ENCODE measurements around the gene NLRC3.

The NLRC3 gene

DNA sequence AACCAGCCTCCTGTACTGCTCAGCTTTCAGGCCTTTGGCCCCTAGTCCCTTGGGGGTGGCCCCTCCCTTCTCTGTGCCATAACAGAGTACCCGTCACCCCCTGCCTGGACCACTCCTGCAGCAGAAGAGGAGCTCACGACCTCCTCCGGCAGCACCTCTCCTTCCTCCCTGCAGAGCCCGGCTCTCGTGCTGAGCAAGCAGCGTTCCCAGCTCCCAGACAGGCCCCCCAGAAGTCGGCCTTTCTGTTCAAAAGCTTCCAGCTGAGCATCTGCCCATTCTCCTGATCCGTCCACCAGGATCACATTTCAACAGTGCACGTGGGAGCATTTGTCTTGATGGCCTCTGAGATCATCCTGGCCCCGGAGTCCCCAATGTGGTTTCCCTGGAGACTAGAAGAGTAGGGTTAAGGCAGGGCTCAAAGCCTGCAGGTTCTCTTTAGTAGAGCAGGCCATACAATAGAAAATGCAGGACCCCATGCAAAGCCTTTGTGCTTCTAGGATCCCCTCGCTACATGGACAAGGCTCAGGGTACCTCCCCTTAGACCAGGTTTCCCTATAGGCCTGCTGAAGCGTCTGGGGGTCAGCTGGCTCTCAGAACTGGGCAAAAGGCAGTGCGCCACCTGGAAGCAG lies 35.6 kb downstream of the NLRC3 start:
- POLR2A ChIA-PET: no interaction called here

DNA sequence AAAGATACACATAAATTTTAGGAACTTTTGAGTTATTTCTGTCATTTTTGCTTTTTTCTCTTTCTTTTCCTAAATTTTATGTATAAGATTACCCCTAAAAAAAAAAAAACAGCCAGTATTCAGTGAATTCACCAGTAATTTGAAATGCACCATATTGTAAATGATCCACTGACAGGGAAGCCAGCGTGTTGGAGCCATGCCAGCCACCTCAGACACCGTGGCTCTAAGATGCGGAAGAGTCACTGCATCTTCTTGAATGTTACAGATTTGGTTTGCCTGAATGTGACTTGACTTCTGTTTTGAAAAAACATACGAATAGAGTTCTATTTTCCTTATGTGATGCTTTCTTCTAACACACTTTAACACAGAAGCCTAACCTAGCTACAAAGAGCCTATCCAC lies 39.0 kb downstream of the NLRC3 start:
- no peaks in the 10 kb centered on the region for H3K4me1 ChIP-seq (ENCODE audit: control insufficient read depth, insufficient read depth, low read length)
- H3K4me3 ChIP-seq (ENCODE audit: low read depth, low read length): no peak overlapping the region
- ChIA-PET CTCF (no interaction called here), POLR2A (no interaction called here)
- no peak for TF ChIP-seq ZNF561 (tag by site-specific recombination; IDR thresholded peaks at IDR 0.05; ENCODE audit: borderline replicate concordance)
- TF ChIP-seq ZNF692 (tag by site-specific recombination; IDR thresholded peaks at IDR 0.05): no peak
- TF ChIP-seq OSR2 (tag by site-specific recombination; IDR thresholded peaks at IDR 0.05): no peak
- TF ChIP-seq, protein P1, sequence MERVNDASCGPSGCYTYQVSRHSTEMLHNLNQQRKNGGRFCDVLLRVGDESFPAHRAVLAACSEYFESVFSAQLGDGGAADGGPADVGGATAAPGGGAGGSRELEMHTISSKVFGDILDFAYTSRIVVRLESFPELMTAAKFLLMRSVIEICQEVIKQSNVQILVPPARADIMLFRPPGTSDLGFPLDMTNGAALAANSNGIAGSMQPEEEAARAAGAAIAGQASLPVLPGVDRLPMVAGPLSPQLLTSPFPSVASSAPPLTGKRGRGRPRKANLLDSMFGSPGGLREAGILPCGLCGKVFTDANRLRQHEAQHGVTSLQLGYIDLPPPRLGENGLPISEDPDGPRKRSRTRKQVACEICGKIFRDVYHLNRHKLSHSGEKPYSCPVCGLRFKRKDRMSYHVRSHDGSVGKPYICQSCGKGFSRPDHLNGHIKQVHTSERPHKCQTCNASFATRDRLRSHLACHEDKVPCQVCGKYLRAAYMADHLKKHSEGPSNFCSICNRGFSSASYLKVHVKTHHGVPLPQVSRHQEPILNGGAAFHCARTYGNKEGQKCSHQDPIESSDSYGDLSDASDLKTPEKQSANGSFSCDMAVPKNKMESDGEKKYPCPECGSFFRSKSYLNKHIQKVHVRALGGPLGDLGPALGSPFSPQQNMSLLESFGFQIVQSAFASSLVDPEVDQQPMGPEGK (tag by site-specific recombination; IDR thresholded peaks at IDR 0.05): no peak
- TF ChIP-seq, protein P2, sequence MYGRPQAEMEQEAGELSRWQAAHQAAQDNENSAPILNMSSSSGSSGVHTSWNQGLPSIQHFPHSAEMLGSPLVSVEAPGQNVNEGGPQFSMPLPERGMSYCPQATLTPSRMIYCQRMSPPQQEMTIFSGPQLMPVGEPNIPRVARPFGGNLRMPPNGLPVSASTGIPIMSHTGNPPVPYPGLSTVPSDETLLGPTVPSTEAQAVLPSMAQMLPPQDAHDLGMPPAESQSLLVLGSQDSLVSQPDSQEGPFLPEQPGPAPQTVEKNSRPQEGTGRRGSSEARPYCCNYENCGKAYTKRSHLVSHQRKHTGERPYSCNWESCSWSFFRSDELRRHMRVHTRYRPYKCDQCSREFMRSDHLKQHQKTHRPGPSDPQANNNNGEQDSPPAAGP (tag by site-specific recombination; IDR thresholded peaks at IDR 0.05): no peak
- no peak for TF ChIP-seq KLF7 (tag by site-specific recombination; IDR thresholded peaks at IDR 0.05; ENCODE audit: borderline replicate concordance)
- TF ChIP-seq ZNF488 (tag by site-specific recombination; IDR thresholded peaks at IDR 0.05): no peak
- H3K36me3 ChIP-seq (ENCODE audit: control insufficient read depth in 2 of 2, insufficient read depth in 1 of 2, low read length in 2 of 2): peaks cover 0 to 57% of the 10 kb centered on the region in 2 experiments; a peak in 2 of 3 replicates
- no peaks in the 10 kb centered on the region for H3K9me3 ChIP-seq (ENCODE audit: control insufficient read depth, insufficient read depth, low read depth, low read length)
- no peak overlapping the region for H3K27ac ChIP-seq (ENCODE audit: extremely low read depth, low read depth, low read length)

More for the DNA sequence above, 35.6 kb downstream of the NLRC3 start:
- H3K27ac ChIP-seq (ENCODE audit: extremely low read depth, low read depth, low read length): no peak overlapping the region
- TF ChIP-seq ZNF280C (tag by site-specific recombination; IDR thresholded peaks at IDR 0.05): no peak
- TF ChIP-seq ZNF302 (tag by site-specific recombination; IDR thresholded peaks at IDR 0.05; ENCODE audit: low read depth): no peak
- no peak for TF ChIP-seq HOXA7 (CRISPR knock-in tag; IDR thresholded peaks at IDR 0.05; ENCODE audit: borderline replicate concordance)
- TF ChIP-seq GLIS1 (tag by site-specific recombination; IDR thresholded peaks at IDR 0.05): peak; percentile 42
- no peaks in the 10 kb centered on the region for H3K9me3 ChIP-seq (ENCODE audit: control insufficient read depth, insufficient read depth, low read depth, low read length)
- CTCF ChIA-PET: interaction anchor here (0.6 to 1.8 kb wide), 2 partner anchors 14 to 47 kb away, joined by 3 to 6 read pairs; no protein-coding TSS in a partner anchor
- H3K36me3 ChIP-seq (ENCODE audit: control insufficient read depth in 2 of 2, insufficient read depth in 1 of 2, low read length in 2 of 2): peaks cover 0 to 23% of the 10 kb centered on the region in 2 experiments; a peak in 2 of 3 replicates
- no peaks in the 10 kb centered on the region for H3K4me1 ChIP-seq (ENCODE audit: control insufficient read depth, insufficient read depth, low read length)
- H3K4me3 ChIP-seq (ENCODE audit: low read depth, low read length): no peak overlapping the region

DNA sequence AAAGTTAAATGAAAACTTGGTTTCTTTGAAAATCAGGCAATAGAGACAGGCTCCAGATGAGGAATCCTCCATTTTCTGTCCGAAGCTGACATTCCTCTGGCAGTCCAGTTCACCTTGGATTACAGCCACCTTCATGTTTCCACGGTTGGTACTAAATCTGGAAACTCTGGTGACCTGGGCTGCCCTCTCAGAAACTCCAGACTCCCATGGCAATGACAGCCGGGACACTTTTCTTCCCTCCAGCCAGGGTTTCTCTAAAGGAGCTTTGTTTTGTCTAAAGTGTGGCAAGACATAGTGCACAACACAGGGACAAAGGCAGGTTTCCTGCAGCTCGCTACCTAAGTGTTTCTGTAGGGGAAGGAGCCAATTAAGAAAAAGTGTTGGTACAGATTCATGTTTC lies 40.4 kb downstream of the NLRC3 start:
- ChIA-PET POLR2A (interaction anchor here (0.6 kb wide), 1 partner anchor 512 kb away, joined by 6 read pairs; no protein-coding TSS in a partner anchor), CTCF (interaction anchor here (0.6 to 1.0 kb wide), 2 partner anchors 11 to 565 kb away, joined by 3 to 4 read pairs; no protein-coding TSS in a partner anchor)
- H3K4me3 ChIP-seq (ENCODE audit: low read depth, low read length): no peak overlapping the region
- peaks cover under 1 to 67% of the 10 kb centered on the region in 2 experiments; a peak in 2 of 3 replicates for H3K36me3 ChIP-seq (ENCODE audit: control insufficient read depth in 2 of 2, insufficient read depth in 1 of 2, low read length in 2 of 2)
- TF ChIP-seq, protein P3, sequence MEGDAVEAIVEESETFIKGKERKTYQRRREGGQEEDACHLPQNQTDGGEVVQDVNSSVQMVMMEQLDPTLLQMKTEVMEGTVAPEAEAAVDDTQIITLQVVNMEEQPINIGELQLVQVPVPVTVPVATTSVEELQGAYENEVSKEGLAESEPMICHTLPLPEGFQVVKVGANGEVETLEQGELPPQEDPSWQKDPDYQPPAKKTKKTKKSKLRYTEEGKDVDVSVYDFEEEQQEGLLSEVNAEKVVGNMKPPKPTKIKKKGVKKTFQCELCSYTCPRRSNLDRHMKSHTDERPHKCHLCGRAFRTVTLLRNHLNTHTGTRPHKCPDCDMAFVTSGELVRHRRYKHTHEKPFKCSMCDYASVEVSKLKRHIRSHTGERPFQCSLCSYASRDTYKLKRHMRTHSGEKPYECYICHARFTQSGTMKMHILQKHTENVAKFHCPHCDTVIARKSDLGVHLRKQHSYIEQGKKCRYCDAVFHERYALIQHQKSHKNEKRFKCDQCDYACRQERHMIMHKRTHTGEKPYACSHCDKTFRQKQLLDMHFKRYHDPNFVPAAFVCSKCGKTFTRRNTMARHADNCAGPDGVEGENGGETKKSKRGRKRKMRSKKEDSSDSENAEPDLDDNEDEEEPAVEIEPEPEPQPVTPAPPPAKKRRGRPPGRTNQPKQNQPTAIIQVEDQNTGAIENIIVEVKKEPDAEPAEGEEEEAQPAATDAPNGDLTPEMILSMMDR (tag by site-specific recombination; IDR thresholded peaks at IDR 0.05): no peak
- H3K27ac ChIP-seq (ENCODE audit: extremely low read depth, low read depth, low read length): no peak overlapping the region
- no peaks in the 10 kb centered on the region for H3K9me3 ChIP-seq (ENCODE audit: control insufficient read depth, insufficient read depth, low read depth, low read length)
- no peaks in the 10 kb centered on the region for H3K4me1 ChIP-seq (ENCODE audit: control insufficient read depth, insufficient read depth, low read length)
